HG03575 (cell line): Measurements from ENCODE around the gene STIM1.
"Not testable (repeated sequence)": the region's sequence is repeated elsewhere in the genome, so short reads cannot be mapped to it uniquely, and the experiment has no call there.

Source experiments
- ATAC-seq: cut with Tn5 transposase; IDR thresholded peaks from one replicate; pipeline ENCODE4 v1.9.1; 2021; ENCODE audit not compliant: unreplicated experiment, insufficient number of reproducible peaks, low FRiP score; ENCODE audit errors: extremely low read depth

STIM1 gene

DNA sequence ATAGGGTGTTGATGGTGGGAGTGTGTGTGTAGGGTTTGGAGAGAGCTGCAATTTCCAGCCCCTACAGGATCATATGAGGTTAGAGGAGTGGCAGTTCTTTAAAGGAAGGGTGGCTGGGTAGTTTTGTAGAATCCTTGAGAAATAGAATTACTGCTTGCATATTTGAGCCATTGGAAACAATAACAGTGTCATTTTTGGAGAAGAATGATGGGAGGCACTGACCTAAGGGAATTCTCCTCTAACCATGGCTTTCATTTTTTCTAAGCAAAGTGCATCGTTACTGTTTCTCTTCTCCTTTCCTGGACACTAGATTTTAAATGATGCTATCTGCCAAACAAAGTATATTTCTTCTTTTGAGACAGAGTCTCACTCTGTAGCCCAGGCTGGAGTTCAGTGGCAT lies 172.3 kb downstream of the STIM1 start:
- no peak for ATAC-seq

DNA sequence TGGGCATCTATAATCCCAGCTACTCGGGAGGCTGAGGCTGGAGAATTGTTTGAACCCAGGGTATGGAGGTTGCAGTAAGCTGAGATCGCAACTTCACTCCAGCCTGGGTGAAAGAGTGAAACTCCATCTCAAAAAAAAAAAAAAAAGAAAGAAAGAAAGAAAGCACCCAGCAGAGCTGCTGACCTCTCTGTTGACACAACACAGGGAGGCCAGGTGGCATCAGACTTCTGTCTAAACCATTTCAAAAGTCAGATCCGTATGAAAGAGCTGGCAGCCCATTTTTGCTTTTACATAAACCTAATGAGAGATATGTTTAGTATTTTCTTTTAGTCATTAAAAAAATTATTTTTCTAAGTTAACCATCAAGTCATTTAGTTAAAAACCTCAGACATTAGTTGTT lies 174.7 kb downstream of the STIM1 start:
- no peak for ATAC-seq

DNA sequence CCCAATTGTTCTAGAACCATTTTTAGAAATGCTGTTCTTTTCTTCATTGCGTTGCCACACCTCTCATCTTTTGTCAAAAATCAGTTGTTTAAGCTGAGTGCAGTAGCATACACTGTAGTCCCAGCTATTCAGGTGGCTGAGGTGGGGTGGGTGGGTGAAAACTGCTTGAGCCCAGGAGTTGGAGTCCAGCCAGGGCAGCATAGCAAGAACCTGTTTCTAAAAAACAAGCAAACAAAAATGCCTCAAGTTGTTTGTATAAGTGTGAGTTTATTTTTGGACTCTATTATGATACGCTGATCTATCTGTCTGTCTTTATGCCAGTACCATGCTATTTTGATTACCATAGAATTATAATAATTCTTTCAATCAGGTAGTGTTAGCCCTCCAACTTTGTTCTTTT lies 176.6 kb downstream of the STIM1 start:
- no peak for ATAC-seq

DNA sequence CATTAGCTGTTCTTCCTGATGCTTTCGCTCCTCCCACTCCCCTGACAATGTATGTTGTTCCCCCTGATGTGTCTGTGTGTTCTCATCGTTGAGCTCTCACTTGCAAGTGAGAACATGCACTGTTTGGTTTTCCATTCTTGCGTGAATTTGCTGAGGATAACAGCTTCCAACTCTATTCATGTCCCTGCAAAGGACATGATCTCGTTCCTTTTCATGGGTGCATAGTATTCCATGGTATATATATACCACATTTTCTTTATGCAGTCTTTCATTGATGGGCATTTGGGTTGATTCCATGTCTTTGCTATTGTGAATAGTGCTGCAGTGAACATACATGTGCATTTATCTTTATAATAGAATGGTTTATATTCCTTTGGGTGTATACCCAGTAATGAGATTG lies 180.5 kb downstream of the STIM1 start:
- ATAC-seq, result no peak

DNA sequence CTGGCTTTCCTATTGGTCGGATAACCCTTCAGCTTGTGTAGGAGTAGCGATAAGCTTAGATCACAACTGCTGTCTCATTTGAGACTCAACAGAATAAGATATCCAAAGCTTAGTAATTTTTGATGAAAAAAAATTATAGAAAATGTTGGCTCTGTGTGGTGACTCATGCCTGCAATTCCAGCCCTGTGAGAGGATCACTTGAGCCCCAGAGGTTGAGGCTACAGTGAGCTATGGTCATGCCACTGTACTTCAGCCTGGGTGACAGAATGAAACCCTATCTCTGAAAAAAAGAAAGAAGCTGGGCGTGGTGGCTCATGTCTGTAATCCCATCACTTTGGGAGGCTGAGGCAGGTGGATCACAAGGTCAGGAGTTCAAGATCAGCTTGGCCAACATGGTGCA lies 183.5 kb downstream of the STIM1 start:
- ATAC-seq, result no peak

DNA sequence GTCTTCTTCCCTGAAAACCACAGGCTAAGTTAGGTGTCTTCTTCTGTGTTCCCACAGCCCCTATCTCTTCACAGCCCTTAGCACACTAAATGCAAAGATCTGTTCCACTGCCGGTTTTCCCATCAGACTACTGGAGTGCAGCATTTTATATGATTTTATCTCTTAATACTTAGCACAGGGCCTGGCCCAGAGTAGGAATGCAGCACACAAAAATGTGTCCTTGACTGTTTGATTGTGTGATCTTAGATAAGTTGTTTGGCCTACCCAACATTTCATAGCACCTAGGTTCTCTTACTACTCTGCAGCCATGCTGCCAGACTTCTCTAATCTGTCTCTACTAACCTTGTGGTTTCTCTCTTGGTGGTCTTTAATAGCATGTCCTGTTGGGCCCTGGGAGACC lies 185.0 kb downstream of the STIM1 start:
- ATAC-seq, result no peak

DNA sequence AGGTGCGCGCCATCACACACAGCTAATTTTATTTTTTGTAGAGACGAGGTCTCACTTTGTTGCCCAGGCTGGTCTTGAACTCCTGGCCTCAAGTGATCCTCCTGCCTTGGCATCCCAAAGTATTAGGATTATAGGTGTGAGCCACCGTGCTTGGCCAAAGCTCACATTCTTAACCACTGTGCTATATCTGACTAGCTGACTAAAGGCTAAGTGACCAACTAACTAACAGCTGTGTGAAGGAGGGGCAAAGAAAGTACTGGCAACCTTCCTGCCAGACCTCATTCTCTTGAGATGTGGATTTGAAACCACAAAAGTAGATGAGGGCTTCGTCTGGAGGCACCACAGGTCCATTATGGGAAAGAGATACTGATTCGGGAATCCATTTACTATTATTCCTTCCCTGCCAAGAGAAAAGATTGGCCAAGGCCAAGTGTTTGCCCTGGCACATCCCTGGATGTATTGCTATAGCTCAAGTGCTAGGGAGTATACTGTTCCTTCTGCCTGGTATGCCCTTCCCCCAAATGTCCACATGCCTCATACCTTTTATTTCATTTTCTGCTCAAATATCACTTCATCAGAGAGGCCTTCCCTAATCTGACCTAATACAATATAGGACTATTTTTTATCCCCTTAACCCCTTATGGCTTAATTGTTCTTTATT lies 186.4 kb downstream of the STIM1 start:
- ATAC-seq, result no peak

DNA sequence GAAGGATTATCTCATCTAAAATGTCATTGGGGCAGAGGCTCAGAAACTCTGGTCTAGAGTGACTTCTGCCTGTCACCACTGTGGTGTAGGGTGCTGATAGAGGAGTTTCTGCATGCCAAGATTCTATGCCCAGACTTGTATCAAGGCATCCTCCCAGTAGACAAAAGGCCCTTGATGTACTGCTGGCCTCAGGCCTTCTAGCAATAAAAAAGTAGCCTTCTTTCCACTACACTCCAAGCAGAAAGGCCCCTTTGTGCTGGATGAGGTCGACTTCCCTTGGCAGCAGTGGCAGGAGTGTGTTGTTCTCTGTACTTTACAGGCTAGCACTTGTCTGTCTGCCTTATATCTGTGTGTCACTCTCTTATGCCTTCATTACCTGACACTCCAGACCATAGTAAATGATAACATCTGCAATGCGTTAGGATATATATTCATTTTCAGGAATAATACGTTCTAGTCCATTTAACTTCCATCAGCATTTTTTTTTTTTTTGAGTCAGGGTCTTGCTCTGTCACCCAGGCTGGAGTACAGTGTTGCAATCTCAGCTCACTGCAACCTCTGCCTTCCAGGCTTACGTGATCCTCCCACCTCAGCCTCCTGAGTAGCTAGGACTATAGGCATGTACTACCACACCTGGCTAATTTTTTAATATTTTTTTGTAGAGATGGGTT lies 189.6 kb downstream of the STIM1 start:
- no peak for ATAC-seq

DNA sequence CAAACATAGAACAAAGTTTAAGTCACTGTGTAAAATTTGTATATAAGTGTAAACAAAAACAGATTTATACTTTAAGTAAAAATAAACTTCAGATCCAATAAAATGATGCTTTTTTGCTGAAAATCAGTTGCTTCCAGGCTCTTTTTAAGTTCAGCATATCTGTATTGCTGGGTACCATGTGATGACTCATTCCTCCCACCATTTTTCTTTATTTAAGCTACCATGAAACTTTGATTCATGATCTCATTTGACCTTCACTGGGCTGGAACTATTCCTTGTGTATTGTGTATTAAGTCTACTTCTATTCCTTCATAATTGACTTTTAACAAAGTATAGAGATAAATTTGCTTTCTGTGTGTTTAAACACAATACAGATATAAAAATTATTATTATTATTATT lies 192.9 kb downstream of the STIM1 start:
- ATAC-seq, result no peak

DNA sequence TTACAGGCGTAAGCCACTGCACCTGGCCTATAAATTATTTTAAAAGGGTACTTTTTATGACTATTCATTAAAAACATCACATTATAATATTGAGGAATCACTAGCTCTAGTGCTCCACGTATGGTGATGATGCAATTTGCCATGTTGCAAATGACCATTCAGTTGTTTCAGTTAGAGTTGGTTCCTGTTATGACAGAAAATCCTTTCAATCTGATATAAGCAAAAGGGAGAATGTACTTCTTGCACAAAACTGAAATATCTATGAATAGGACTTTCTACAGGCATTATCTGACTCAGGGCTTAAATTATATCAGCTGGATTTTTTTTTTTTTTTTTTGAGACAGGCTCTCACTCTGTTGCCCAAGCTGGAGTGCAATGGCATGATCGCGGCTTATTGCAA lies 193.5 kb downstream of the STIM1 start:
- ATAC-seq, result no peak

DNA sequence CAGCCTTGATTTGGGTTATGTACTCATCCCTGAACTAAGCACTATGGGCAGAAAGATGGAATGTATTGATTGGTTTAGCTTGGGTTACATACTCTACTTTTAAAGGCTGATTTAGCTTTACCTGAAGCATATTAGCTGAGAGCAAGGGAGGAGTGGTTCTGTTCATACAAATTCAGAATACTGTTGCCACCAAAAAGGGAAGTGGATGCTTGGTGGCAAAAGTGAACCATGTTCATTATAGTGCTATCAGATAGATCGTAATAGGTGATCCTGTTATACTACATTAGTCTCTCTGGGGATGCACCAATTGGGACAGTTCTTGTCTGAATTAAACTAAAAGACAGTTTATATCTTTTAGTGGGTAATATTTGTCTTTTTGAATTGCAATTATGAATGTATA lies 194.7 kb downstream of the STIM1 start:
- no peak for ATAC-seq

DNA sequence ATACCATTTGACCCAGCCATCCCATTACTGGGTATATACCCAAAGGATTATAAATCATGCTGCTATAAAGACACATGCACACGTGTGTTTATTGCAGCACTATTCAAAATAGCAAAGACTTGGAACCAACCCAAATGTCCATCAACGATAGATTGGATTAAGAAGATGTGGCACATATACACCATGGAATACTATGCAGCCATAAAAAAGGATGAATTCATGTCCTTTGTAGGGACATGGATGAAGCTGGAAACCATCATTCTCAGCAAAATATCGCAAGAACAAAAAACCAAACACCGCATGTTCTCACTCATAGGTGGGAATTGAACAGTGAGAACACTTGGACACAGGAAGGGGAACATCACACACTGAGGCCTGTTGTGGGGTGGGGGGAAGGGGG lies 197.7 kb downstream of the STIM1 start:
- ATAC-seq, result not testable (repeated sequence)

DNA sequence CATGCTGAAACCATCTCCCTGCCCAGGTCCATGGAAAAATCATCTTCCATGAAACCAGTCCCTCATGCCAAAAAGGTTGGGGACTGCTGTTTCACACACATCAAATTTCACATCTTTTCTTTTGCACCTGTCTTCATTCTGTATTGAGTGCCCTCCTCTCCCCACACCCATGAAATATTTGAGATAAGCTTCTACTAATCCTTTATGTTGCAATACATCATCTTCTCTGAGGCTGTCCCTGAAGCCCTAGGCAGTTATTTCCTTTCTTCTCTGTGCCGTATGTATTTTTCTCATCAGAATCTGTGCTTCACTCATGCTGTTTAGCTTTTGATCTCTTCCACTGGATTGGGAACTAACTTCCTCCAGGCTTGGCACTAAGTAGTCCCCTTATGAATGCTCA lies 199.2 kb downstream of the STIM1 start:
- ATAC-seq, result no peak

DNA sequence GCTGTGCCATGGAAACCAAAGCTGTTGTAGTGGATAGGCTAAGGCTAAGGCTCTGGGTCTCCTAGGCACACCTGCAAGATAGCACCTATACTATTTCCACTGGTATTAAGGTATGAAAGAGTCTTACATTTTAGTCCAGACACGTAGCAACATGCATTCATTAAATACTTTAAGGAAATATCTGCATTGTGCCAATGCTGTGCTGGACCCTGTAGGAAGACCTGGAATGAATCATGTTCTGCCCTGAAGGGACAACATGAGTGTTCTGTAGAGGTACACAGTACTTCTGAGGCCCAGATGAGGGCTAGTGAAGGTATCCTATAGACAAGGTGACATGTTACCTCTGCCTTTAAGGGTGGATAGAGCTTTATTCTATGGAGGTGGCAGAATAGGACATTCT lies 204.0 kb downstream of the STIM1 start:
- no peak for ATAC-seq

DNA sequence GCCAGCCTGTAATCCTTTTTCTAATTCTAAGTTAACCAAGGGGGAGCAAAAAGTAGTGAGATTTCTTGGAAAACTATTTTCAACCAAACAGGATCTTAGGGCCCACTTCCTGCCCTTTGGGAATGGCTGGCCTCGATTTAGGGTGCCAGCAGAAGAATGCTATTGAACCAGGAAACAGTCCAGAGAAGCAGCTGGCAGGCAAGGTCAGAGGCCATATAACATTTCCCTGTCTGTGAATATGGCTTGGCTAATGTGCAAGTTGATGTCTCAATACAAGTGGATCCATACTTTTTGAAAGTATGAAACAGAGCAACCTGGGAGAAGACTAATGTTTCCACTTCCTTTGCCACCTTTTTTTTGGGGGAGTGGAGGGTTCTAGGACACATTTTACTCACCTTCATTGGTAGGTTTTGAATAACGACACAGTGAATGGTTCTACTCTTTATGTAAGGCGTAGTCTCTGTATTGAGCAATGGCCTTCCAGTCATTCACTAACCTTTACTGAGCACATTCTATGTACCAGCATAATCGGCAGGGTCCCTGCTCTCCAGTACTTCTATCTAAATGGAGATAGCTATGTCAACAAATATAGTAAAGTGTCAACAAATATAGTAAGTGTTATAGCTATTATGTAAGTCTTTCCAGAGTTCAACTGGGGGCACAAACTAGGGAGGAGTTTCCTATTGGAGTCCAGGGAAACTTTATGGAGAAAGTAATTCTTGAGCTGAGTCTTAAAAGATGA lies 204.9 kb downstream of the STIM1 start:
- ATAC-seq, result no peak

DNA sequence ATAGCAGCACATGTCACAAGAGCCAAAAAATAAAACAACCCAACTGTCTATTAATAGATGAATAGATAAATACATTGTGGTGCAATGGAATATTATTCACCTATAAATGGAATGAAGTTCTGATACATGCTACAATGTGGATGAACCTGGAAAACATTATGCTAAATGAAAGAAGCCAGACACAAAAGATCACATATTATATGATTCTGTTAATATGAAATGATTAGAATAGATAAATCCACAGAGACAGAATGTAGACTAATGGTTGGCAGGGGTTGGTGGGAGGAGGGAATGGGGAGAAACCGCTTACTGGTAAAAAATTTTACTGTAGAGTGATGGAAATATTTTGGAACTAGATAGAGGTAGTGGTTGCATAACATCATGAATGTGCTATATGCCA lies 206.2 kb downstream of the STIM1 start:
- ATAC-seq, result no peak

DNA sequence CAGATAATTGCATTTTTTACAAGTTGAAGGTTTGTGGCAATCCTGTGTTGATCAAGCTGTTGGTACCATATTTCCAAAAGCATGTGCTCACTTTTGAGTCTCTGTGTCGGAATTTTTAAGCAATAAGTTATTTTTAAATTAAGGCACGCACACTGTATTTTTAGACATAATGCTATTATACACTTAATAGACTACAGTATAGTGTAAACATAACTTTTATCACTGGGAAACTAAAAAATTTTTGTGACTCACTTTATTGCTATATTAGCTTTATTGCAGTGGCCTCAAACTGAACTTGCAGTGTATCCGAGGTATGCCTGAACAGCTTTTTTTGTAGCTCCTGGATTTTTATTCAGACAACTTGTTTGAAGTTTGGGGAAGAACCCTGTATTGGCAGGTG lies 207.9 kb downstream of the STIM1 start:
- no peak for ATAC-seq

DNA sequence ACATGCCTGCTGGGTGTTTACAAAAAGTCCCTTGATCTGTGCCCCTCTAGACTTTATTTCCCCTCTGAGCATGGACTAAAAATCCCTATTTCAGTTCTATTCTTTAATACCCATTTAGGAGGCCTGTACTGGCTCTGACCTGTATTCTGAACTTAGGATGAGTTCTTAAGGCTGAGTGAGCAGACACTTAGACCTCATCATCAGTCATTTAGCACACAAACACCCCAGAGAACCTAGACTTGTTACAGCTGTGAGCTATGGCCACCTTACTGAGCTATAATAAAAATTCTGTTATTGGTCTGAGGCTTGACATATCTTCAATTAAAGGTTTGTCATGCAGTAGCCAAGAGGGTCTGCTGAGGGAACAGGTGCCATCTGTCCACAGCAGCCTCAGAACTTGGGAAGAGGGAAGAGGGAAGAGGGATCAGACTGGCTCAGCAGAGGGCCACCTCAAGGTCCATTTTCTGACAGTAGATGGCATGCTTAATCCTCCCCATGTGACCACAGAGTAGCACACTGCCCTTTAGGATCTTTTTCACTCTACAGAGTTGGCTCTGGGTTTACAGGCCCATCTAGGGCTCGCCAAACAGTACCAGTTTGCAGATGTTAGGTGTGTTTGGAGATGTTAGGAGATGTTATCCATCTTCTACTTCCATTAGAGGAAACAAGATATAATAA lies 209.0 kb downstream of the STIM1 start:
- ATAC-seq, result no peak

DNA sequence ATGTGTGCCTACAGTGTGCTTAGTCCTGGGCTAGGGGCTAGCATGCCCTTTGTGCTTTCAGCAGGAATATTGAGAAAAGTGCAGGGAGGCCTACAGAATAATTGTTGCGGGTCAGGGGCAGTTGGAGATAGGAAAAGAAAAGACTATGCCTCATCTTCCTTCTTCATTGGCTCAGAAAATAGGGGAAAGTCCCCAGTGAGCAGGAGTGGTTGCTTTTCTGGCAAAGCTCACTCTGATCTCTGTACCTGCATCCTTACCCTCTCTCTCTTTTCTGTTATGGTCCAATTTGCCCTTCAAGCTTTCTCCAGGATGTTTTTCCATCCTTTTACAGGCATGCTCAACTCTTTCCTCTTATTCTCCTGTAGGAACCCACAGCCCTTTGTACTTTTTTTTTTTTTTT lies 209.6 kb downstream of the STIM1 start:
- ATAC-seq, result no peak
